Body of pancreas (tissue), 4 donors: ENCODE measurements around the gene RASGRP3. TPM values are rescaled to one million over a fixed set of nuclear protein-coding genes. Genes with fewer than 3 reads are reported as not detected.

Experiments
- ATAC-seq: fragments of 150-250 bp; one replicate; pipeline ENCODE4 v1.9.1; 2016
- DNase-seq, 4 donors: peaks; one replicate each; pipeline ENCODE4 v3.0.0-alpha.2; 2019
- H3K27ac ChIP-seq, 4 donors: fragments of 200-600 bp; sonication (generic); 1 replicate in 3 of 4; 2 replicates in 1 of 4; pipeline versions ENCODE4 v1.5.1 to v1.6.1; 2016 to 2019; ENCODE audit warnings: mild to moderate bottlenecking in 1 of 4, mixed read lengths in 1 of 4, moderate library complexity in 1 of 4
- H3K27me3 ChIP-seq, 2 donors: fragments of 200-600 bp; sonication (generic); one replicate each; pipeline ENCODE4 v1.6.0; 2016; ENCODE audit warnings: mild to moderate bottlenecking in 1 of 2
- H3K36me3 ChIP-seq, 2 donors: fragments of 200-600 bp; sonication (generic); replicated peaks in 1 of 2; 2 replicates each; pipeline ENCODE4 v1.5.1; 2016; ENCODE audit warnings: low read depth in 2 of 2; ENCODE audit not compliant: insufficient read depth in 1 of 2
- H3K4me1 ChIP-seq: fragments of 200-600 bp; sonication (generic); one replicate; pipeline ENCODE4 v1.6.0; 2016
- H3K4me3 ChIP-seq, 2 donors: fragments of 200-600 bp; sonication (generic); 1 replicate in 1 of 2; 2 replicates in 1 of 2; pipeline ENCODE4 v1.5.1; 2016 to 2019
- H3K9me3 ChIP-seq, 3 donors: fragments of 200-600 bp; sonication (generic); 1 replicate in 2 of 3; 2 replicates in 1 of 3; pipeline ENCODE4 v1.5.1; 2016
- POLR2A ChIP-seq, 3 donors: fragments of 450-650 bp; IDR thresholded peaks; one replicate each; pipeline ENCODE4 v1.6.1; 2016; ENCODE audit warnings: antibody characterized with exemption in 3 of 3, mild to moderate bottlenecking in 2 of 3
- WGBS, 2 donors: methylation state at CpG; one replicate each; pipeline ENCODE4 v1.1.5; 2017; 5-methylcytosine and 5-hydroxymethylcytosine counted together
- intact Hi-C: fragments of 100-400 bp; cut with DNase I; formaldehyde crosslinking; loops from one replicate; pipeline ENCODE4 v1.15.1; 2023
- total RNA-seq, 2 donors: library from RNA; depleted of rRNA; stranded (reverse); fragments of >200 nt; gene quantifications; one replicate each; pipeline ENCODE4 v1.1.0, GENCODE V29; 2016
- TF ChIP-seq, protein P1 (sequence below), 7 experiments: fragments of 450-650 bp in 4 of 7; fragments of 200-600 bp in 3 of 7; sonication (generic) in 3 of 7; IDR thresholded peaks; one replicate each; pipeline ENCODE4 v1.5.1; 2016 to 2019; ENCODE audit warnings: antibody characterized with exemption in 7 of 7

RASGRP3 gene
- total RNA-seq, 2 donors from 2014 or later, result 3.9 to 22.1 TPM

GRCh38 chr2:33525666-33526065 lies 49.2 kb downstream of the RASGRP3 start:
- H3K9me3 ChIP-seq, result no peaks in the 10 kb centered on the region
- DNase-seq, result no peak
- no peak for ATAC-seq
- WGBS, 2 donors, result 91 to 92% methylated on average over 6 of the region's 6 CpGs
- TF ChIP-seq, protein P1, sequence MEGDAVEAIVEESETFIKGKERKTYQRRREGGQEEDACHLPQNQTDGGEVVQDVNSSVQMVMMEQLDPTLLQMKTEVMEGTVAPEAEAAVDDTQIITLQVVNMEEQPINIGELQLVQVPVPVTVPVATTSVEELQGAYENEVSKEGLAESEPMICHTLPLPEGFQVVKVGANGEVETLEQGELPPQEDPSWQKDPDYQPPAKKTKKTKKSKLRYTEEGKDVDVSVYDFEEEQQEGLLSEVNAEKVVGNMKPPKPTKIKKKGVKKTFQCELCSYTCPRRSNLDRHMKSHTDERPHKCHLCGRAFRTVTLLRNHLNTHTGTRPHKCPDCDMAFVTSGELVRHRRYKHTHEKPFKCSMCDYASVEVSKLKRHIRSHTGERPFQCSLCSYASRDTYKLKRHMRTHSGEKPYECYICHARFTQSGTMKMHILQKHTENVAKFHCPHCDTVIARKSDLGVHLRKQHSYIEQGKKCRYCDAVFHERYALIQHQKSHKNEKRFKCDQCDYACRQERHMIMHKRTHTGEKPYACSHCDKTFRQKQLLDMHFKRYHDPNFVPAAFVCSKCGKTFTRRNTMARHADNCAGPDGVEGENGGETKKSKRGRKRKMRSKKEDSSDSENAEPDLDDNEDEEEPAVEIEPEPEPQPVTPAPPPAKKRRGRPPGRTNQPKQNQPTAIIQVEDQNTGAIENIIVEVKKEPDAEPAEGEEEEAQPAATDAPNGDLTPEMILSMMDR (IDR thresholded peaks at IDR 0.05), result no peak
- TF ChIP-seq POLR2A (IDR thresholded peaks at IDR 0.05), result no peak
- no peaks in the 10 kb centered on the region for H3K27me3 ChIP-seq
- H3K4me1 ChIP-seq, result no peaks in the 10 kb centered on the region
- no peak overlapping the region for H3K4me3 ChIP-seq
- intact Hi-C loops, result no loop called here
- no peak overlapping the region for H3K27ac ChIP-seq
- H3K36me3 ChIP-seq, result no peaks in the 10 kb centered on the region

GRCh38 chr2:33526132-33526531 lies 49.7 kb downstream of the RASGRP3 start:
- Histone ChIP-seq H3K4me1 (no peaks in the 10 kb centered on the region), H3K36me3 (no peaks in the 10 kb centered on the region), H3K4me3 (no peak overlapping the region), H3K9me3 (no peaks in the 10 kb centered on the region), H3K27me3 (no peaks in the 10 kb centered on the region), H3K27ac (no peak overlapping the region)
- ATAC-seq (no peak), DNase-seq (no peak)
- 64 to 65% methylated on average over 2 of the region's 2 CpGs for WGBS, 2 donors
- TF ChIP-seq, protein P1 (IDR thresholded peaks at IDR 0.05), result no peak
- TF ChIP-seq POLR2A (IDR thresholded peaks at IDR 0.05), result no peak
- intact Hi-C loops, result no loop called here

GRCh38 chr2:33526921-33527320 lies 50.5 kb downstream of the RASGRP3 start:
- Histone ChIP-seq H3K9me3 (no peaks in the 10 kb centered on the region), H3K4me3 (no peak overlapping the region), H3K27me3 (no peaks in the 10 kb centered on the region), H3K36me3 (no peaks in the 10 kb centered on the region), H3K27ac (no peak overlapping the region), H3K4me1 (no peaks in the 10 kb centered on the region)
- intact Hi-C loops, result no loop called here
- DNase-seq (no peak), ATAC-seq (no peak)
- WGBS, 2 donors, result 94 to 95% methylated on average over 5 of the region's 5 CpGs
- TF ChIP-seq, protein P1 (IDR thresholded peaks at IDR 0.05), result no peak
- no peak for TF ChIP-seq POLR2A (IDR thresholded peaks at IDR 0.05)

DNA sequence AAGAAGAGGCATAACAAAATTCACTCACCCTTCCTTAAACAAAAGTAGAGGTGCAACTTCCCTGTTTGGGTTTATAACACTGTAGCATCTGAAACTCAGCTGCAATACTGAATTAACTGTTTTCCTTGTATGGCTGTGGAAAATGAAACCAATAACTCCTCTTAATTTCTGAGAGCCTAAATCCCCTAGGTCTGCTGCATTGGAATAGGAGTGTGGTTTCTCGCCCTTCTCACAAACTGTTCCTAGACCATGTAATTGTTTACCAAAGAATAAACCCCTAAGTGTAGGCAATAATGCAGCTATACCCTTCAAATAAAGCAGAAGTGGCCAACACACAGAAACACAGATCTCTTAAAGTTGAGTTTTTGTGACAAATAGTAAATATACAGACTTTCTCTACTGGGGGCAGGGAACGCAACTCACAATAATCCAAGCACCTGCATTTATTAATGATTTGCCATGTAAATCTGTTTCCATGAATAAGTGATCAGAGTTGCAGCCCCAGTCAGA lies 52.0 kb downstream of the RASGRP3 start:
- intact Hi-C loops, result no loop called here
- H3K27ac ChIP-seq, result no peak overlapping the region
- H3K9me3 ChIP-seq, result no peaks in the 10 kb centered on the region
- no peaks in the 10 kb centered on the region for H3K4me1 ChIP-seq
- no peak for ATAC-seq
- H3K4me3 ChIP-seq, result no peak overlapping the region
- no peaks in the 10 kb centered on the region for H3K36me3 ChIP-seq
- TF ChIP-seq, protein P1 (IDR thresholded peaks at IDR 0.05), result no peak
- TF ChIP-seq POLR2A (IDR thresholded peaks at IDR 0.05), result no peak
- H3K27me3 ChIP-seq, result no peaks in the 10 kb centered on the region
- WGBS, 2 donors, result 91 to 94% methylated on average over 2 of the region's 2 CpGs
- no peak for DNase-seq

DNA sequence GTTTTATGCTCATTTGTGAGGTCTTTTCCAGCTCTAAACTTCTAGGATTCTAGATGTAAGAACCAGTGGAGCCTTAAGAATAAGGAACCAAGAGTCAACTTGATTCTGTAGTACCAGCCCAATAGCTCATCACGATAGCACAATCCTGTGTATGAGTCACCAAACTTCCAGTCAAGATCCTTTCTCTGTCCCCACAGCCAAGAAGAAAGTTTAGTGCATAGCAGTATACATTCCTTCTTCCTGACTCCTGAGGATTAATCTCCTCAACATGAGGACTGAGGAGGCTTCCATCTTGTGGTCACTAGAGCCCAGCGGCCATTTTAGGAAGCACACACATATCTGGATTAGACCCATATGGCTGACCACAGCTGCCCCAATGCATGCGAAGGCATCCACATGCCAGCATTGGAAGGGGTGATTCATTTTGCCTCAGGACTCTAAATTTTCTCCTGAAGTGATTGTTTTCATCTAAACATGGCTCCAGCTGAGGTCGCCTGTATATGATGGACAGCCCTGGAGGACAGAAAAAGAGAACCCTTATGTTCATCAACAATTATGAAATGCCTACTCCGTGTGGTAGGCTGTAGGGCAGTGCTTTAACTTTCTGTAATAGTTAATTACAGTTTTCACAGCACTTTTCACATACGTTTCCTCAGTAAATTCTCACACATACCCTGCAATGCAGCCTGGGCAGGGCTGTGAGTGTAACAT lies 53.5 kb downstream of the RASGRP3 start:
- whole genome bisulfite sequencing, 2 donors, result 88 to 92% methylated on average over 6 of the region's 6 CpGs
- DNase-seq (no peak), ATAC-seq (no peak)
- no peak overlapping the region for H3K4me3 ChIP-seq
- H3K27me3 ChIP-seq, result no peaks in the 10 kb centered on the region
- intact Hi-C loops, result no loop called here
- no peaks in the 10 kb centered on the region for H3K36me3 ChIP-seq
- no peaks in the 10 kb centered on the region for H3K9me3 ChIP-seq
- H3K27ac ChIP-seq, result no peak overlapping the region
- no peaks in the 10 kb centered on the region for H3K4me1 ChIP-seq
- no peak for TF ChIP-seq POLR2A (IDR thresholded peaks at IDR 0.05)
- TF ChIP-seq, protein P1 (IDR thresholded peaks at IDR 0.05), result no peak
